GM18870 (cell line): Measurements from ENCODE around the gene CDYL2.
"Not testable (repeated sequence)": the region's sequence is repeated elsewhere in the genome, so short reads cannot be mapped to it uniquely, and the experiment has no call there.

ENCODE experiments used
- ATAC-seq: cut with Tn5 transposase; IDR thresholded peaks from one replicate; pipeline ENCODE4 v1.9.1; 2021; ENCODE audit warnings: moderate library complexity; ENCODE audit not compliant: unreplicated experiment

CDYL2 gene

GRCh38 chr16:80746231-80746630, 58.2 kb downstream of the CDYL2 start:
- ATAC-seq = no peak

GRCh38 chr16:80744856-80745255, 59.5 kb downstream of the CDYL2 start:
- ATAC-seq = no peak

- no peak for ATAC-seq
Measured at GRCh38 chr16:80743772-80744171, 60.6 kb downstream of the CDYL2 start.

GRCh38 chr16:80743273-80743672, 61.1 kb downstream of the CDYL2 start:
- no peak for ATAC-seq

GRCh38 chr16:80742331-80742730, 62.1 kb downstream of the CDYL2 start:
- ATAC-seq = no peak

- no peak for ATAC-seq
Measured at GRCh38 chr16:80741724-80742123, 62.7 kb downstream of the CDYL2 start.

- no peak for ATAC-seq
Measured at GRCh38 chr16:80739523-80739922, 64.9 kb downstream of the CDYL2 start.

- ATAC-seq = no peak
Measured at GRCh38 chr16:80738521-80738920, 65.9 kb downstream of the CDYL2 start.

- ATAC-seq = no peak
Measured at GRCh38 chr16:80735846-80736245, 68.6 kb downstream of the CDYL2 start.

GRCh38 chr16:80733407-80733806, 71.0 kb downstream of the CDYL2 start:
- no peak for ATAC-seq

GRCh38 chr16:80731915-80732314, 72.5 kb downstream of the CDYL2 start:
- ATAC-seq = no peak

- not testable (repeated sequence) for ATAC-seq
Measured at GRCh38 chr16:80727066-80727763, 77.2 kb downstream of the CDYL2 start.

- no peak for ATAC-seq
Measured at GRCh38 chr16:80725566-80726162, 78.7 kb downstream of the CDYL2 start.

- no peak for ATAC-seq
Measured at GRCh38 chr16:80723981-80724380, 80.4 kb downstream of the CDYL2 start.

GRCh38 chr16:80723091-80723490, 81.3 kb downstream of the CDYL2 start:
- no peak for ATAC-seq

- ATAC-seq = no peak
Measured at GRCh38 chr16:80720804-80721371, 83.5 kb downstream of the CDYL2 start.

- no peak for ATAC-seq
Measured at GRCh38 chr16:80719573-80719972, 84.8 kb downstream of the CDYL2 start.

GRCh38 chr16:80718480-80719220, 85.7 kb downstream of the CDYL2 start:
- ATAC-seq = no peak

GRCh38 chr16:80717611-80718010, 86.8 kb downstream of the CDYL2 start:
- no peak for ATAC-seq

GRCh38 chr16:80716564-80717139, 87.7 kb downstream of the CDYL2 start:
- ATAC-seq = no peak

- no peak for ATAC-seq
Measured at GRCh38 chr16:80711406-80711805, 93.0 kb downstream of the CDYL2 start.
